Hepatocyte (in vitro differentiated cells): ENCODE data around the gene ARRB1. TPM values are rescaled to one million over a fixed set of nuclear protein-coding genes. Genes with fewer than 3 reads are reported as not detected.

Experiments
- DNase-seq: peaks from one replicate; pipeline ENCODE4 v3.0.0-alpha.2; 2016; ENCODE audit warnings: low spot score
- H2AFZ ChIP-seq: fragments of 200-600 bp; sonication (generic); 2 replicates; pipeline ENCODE4 v1.6.0; 2016; ENCODE audit warnings: antibody characterized with exemption, mild to moderate bottlenecking
- H3K27ac ChIP-seq: fragments of 200-600 bp; sonication (generic); 2 replicates; pipeline ENCODE4 v1.5.1; 2016; ENCODE audit warnings: mild to moderate bottlenecking
- H3K27me3 ChIP-seq: fragments of 200-600 bp; sonication (generic); 2 replicates; pipeline ENCODE4 v1.6.1; 2016
- H3K36me3 ChIP-seq: fragments of 200-600 bp; sonication (generic); replicated peaks from 2 replicates; pipeline ENCODE4 v1.5.1; 2016; ENCODE audit warnings: low read depth; ENCODE audit not compliant: insufficient read depth
- H3K4me1 ChIP-seq: fragments of 200-600 bp; sonication (generic); 2 replicates; pipeline ENCODE4 v1.5.1; 2016; ENCODE audit warnings: mild to moderate bottlenecking, moderate library complexity; ENCODE audit not compliant: insufficient read depth
- H3K4me2 ChIP-seq: fragments of 200-600 bp; sonication (generic); 2 replicates; pipeline ENCODE4 v1.6.0; 2016
- H3K4me3 ChIP-seq: fragments of 200-600 bp; sonication (generic); 2 replicates; pipeline ENCODE4 v1.5.1; 2016; ENCODE audit warnings: mild to moderate bottlenecking
- H3K79me2 ChIP-seq: fragments of 200-600 bp; sonication (generic); 2 replicates; pipeline ENCODE4 v1.6.0; 2017; ENCODE audit warnings: mild to moderate bottlenecking
- H3K9me2 ChIP-seq: fragments of 200-600 bp; sonication (generic); replicated peaks from 2 replicates; pipeline ENCODE4 v1.6.0; 2017; ENCODE audit warnings: mild to moderate bottlenecking; ENCODE audit not compliant: insufficient read depth
- H3K9me3 ChIP-seq: fragments of 200-600 bp; sonication (generic); 2 replicates; pipeline ENCODE4 v1.5.1; 2016; ENCODE audit warnings: low read depth, mild to moderate bottlenecking
- H4K20me1 ChIP-seq: fragments of 200-600 bp; sonication (generic); 2 replicates; pipeline ENCODE4 v1.6.0; 2016; ENCODE audit warnings: mild to moderate bottlenecking; ENCODE audit not compliant: insufficient read depth, poor library complexity, severe bottlenecking
- CTCF ChIP-seq: fragments of 200-600 bp; sonication (generic); IDR thresholded peaks from 2 replicates; pipeline ENCODE4 v1.5.1; 2016; ENCODE audit warnings: antibody characterized with exemption, mild to moderate bottlenecking; ENCODE audit not compliant: poor library complexity
- EZH2 ChIP-seq: fragments of 200-600 bp; sonication (generic); IDR thresholded peaks from 2 replicates; pipeline ENCODE4 v1.6.1; 2016; ENCODE audit warnings: antibody characterized with exemption, mild to moderate bottlenecking, borderline replicate concordance
- EZH2phosphoT487 ChIP-seq: fragments of 200-600 bp; sonication (generic); IDR thresholded peaks from one replicate; pipeline ENCODE4 v1.6.1; 2018; ENCODE audit warnings: antibody characterized with exemption, mild to moderate bottlenecking, low read depth, moderate library complexity; ENCODE audit not compliant: unreplicated experiment, severe bottlenecking
- WGBS: methylation state at CpG from one replicate; pipeline ENCODE4 v1.1.6; 2016; ENCODE audit warnings: low lambda C conversion rate; ENCODE audit errors: missing lambda C conversion rate; 5-methylcytosine and 5-hydroxymethylcytosine counted together
- polyA plus RNA-seq: library from polyadenylated mRNA; unstranded; fragments of >200 nt; fragmentation: Nextera tagmentation; extraction: Ambion mirVana; gene quantifications from 2 replicates; pipeline ENCODE4 v1.2.1, GENCODE V29; 2016
- total RNA-seq: library from RNA; depleted of rRNA; stranded (reverse); fragments of >200 nt; gene quantifications from 2 replicates; pipeline ENCODE4 v1.2.3, GENCODE V29; 2014

The ARRB1 gene
- total and polyA plus RNA-seq, 2 experiments from 2014 or later: 16.2 to 83.2 TPM

GRCh38 chr11:75292943-75293342 lies 58.5 kb downstream of the ARRB1 start:
- Histone ChIP-seq H3K4me3 (no peak overlapping the region), H3K79me2 (peaks cover 56% of the 10 kb centered on the region), H3K27me3 (no peaks in the 10 kb centered on the region), H3K36me3 (no peaks in the 10 kb centered on the region), H3K4me1 (no peaks in the 10 kb centered on the region), H3K9me2 (no peaks in the 10 kb centered on the region), H3K27ac (no peak overlapping the region), H2AFZ (no peak overlapping the region), H4K20me1 (peaks cover 19% of the 10 kb centered on the region), H3K9me3 (no peaks in the 10 kb centered on the region), H3K4me2 (no peak overlapping the region)
- DNase-seq: no peak
- 92% methylated on average over 3 of the region's 3 CpGs for WGBS
- no peak for TF ChIP-seq CTCF
- no peak for TF ChIP-seq EZH2
- TF ChIP-seq EZH2phosphoT487: no peak

- Histone ChIP-seq H3K4me1 (no peaks in the 10 kb centered on the region), H3K36me3 (no peaks in the 10 kb centered on the region), H2AFZ (no peak overlapping the region), H3K4me2 (no peak overlapping the region), H4K20me1 (peaks cover 19% of the 10 kb centered on the region), H3K79me2 (peaks cover 50% of the 10 kb centered on the region), H3K4me3 (no peak overlapping the region), H3K27me3 (no peaks in the 10 kb centered on the region), H3K27ac (no peak overlapping the region), H3K9me2 (no peaks in the 10 kb centered on the region), H3K9me3 (no peaks in the 10 kb centered on the region)
- no peak for DNase-seq
- WGBS: 99% methylated on average over 6 of the region's 6 CpGs
- no peak for TF ChIP-seq CTCF
- no peak for TF ChIP-seq EZH2phosphoT487
- TF ChIP-seq EZH2: no peak
These were observed 59.7 kb downstream of the ARRB1 start for GRCh38 chr11:75291741-75292140.

- no peaks in the 10 kb centered on the region for H3K9me2 ChIP-seq
- no peaks in the 10 kb centered on the region for H3K4me1 ChIP-seq
- H3K4me2 ChIP-seq: no peak overlapping the region
- H3K79me2 ChIP-seq: peaks cover 37% of the 10 kb centered on the region
- 84% methylated on average over 12 of the region's 12 CpGs for WGBS
- DNase-seq: no peak
- no peaks in the 10 kb centered on the region for H3K36me3 ChIP-seq
- no peak overlapping the region for H3K27ac ChIP-seq
- no peak overlapping the region for H2AFZ ChIP-seq
- H3K9me3 ChIP-seq: no peaks in the 10 kb centered on the region
- no peak overlapping the region for H3K4me3 ChIP-seq
- TF ChIP-seq CTCF: no peak
- TF ChIP-seq EZH2: no peak
- no peak for TF ChIP-seq EZH2phosphoT487
- no peaks in the 10 kb centered on the region for H3K27me3 ChIP-seq
- H4K20me1 ChIP-seq: peaks cover 19% of the 10 kb centered on the region
These were observed 61.5 kb downstream of the ARRB1 start for GRCh38 chr11:75289919-75290318.

GRCh38 chr11:75289511-75289760 lies 62.0 kb downstream of the ARRB1 start:
- no peaks in the 10 kb centered on the region for H3K36me3 ChIP-seq
- H3K9me2 ChIP-seq: no peaks in the 10 kb centered on the region
- no peak for DNase-seq
- H2AFZ ChIP-seq: no peak overlapping the region
- no peaks in the 10 kb centered on the region for H3K27me3 ChIP-seq
- H3K27ac ChIP-seq: no peak overlapping the region
- no peaks in the 10 kb centered on the region for H3K4me1 ChIP-seq
- no peak overlapping the region for H3K4me2 ChIP-seq
- H3K9me3 ChIP-seq: no peaks in the 10 kb centered on the region
- H4K20me1 ChIP-seq: peaks cover 19% of the 10 kb centered on the region
- TF ChIP-seq CTCF (no peak), EZH2phosphoT487 (no peak), EZH2 (no peak)
- H3K79me2 ChIP-seq: peaks cover 32% of the 10 kb centered on the region
- no peak overlapping the region for H3K4me3 ChIP-seq
- 83% methylated on average over 6 of the region's 6 CpGs for WGBS
